NT2/D1 (cell line): ENCODE data around the gene STAT1.
A peak's percentile ranks its signal among the peaks of the same experiment; 100 is the strongest.

Experiments
- DNase-seq: peaks from one replicate; pipeline ENCODE4 v3.0.0-alpha.2; 2011; ENCODE audit warnings: low read depth, low spot score
- H3K27me3 ChIP-seq: 2 replicates; pipeline ENCODE4 v1.6.0; 2011; ENCODE audit warnings: mild to moderate bottlenecking; ENCODE audit not compliant: insufficient read length, insufficient read depth
- H3K36me3 ChIP-seq: 2 replicates; pipeline ENCODE4 v1.6.1; 2011; ENCODE audit warnings: mild to moderate bottlenecking, low read length, mixed read lengths; ENCODE audit not compliant: insufficient read depth, insufficient read length
- H3K4me1 ChIP-seq: 2 replicates; pipeline ENCODE4 v1.5.1; 2011; ENCODE audit not compliant: insufficient read depth, insufficient read length
- H3K4me3 ChIP-seq: 2 replicates; pipeline ENCODE4 v1.5.1; 2011; ENCODE audit warnings: low read depth; ENCODE audit not compliant: insufficient read length
- H3K9ac ChIP-seq: 2 replicates; pipeline ENCODE4 v1.6.0; 2011; ENCODE audit warnings: low read depth; ENCODE audit not compliant: insufficient read length
- H3K9me3 ChIP-seq: 2 replicates; pipeline ENCODE4 v1.5.1; 2011; ENCODE audit warnings: mild to moderate bottlenecking, low read length; ENCODE audit not compliant: insufficient read depth
- SUZ12 ChIP-seq: IDR thresholded peaks from 2 replicates; pipeline ENCODE4 v1.6.1; 2011; ENCODE audit not compliant: insufficient read length, insufficient read depth; ENCODE audit errors: extremely low read depth
- YY1 ChIP-seq: IDR thresholded peaks from 2 replicates; pipeline ENCODE4 v1.6.1; 2011; ENCODE audit not compliant: insufficient read length, insufficient read depth
- ZNF274 ChIP-seq: IDR thresholded peaks from 2 replicates; pipeline ENCODE4 v1.6.1; 2011; ENCODE audit warnings: mild to moderate bottlenecking, low read depth, low read length

STAT1 gene

DNA sequence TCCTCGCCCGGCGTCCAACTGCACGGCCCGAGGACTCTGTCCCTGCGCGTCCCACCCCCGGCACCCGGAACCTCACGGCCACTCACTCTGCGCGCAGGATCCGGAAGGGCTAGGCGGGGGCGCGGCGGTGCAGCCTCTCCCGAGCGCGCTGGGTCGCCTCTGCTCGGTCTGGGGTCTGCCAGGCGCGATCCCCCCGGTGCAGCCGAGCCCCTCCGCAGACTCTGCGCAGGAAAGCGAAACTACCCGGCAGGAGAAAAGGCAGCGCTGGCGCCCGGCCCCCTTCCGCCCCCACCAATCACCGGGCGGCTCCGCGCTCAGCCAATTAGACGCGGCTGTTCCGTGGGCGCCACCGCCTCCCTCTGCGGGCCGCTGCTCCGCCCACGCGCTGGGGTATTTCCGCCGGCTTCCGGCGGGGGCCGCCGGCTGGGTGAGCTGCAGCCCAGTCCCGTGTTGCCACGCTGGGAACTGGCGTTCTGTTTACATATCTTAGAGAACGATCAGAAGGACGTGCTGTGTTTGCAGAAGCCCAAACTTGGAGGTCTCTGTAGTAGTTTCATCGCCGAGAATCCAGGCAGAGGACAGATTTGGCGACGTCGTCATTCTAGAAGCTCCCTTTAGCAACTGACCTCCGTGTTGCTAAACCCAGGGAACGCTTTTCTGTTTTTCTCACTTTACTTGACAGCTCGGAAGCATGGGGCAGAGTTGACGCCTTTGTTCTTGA, at the start of gene STAT1:
Gene STAT1 (minus strand): TSS at position 240 of the 721 bp plus-strand sequence. CDS start 4,168 bp downstream, outside the sequence.
- peaks cover 11% of the 10 kb centered on the region; the same call in 1 of the 2 replicates for H3K9me3 ChIP-seq
- no peaks in the 10 kb centered on the region for H3K4me1 ChIP-seq
- H3K9ac ChIP-seq = peak within 1 kb of the TSS; percentile 92
- peaks cover 33% of the 10 kb centered on the region for H3K27me3 ChIP-seq
- peaks cover 20% of the 10 kb centered on the region for H3K36me3 ChIP-seq
- TF ChIP-seq ZNF274 (no peak), SUZ12 (no peak), YY1 (no peak)
- peak within 1 kb of the TSS; percentile 86 for H3K4me3 ChIP-seq
- peak; percentile 81 for DNase-seq

DNA sequence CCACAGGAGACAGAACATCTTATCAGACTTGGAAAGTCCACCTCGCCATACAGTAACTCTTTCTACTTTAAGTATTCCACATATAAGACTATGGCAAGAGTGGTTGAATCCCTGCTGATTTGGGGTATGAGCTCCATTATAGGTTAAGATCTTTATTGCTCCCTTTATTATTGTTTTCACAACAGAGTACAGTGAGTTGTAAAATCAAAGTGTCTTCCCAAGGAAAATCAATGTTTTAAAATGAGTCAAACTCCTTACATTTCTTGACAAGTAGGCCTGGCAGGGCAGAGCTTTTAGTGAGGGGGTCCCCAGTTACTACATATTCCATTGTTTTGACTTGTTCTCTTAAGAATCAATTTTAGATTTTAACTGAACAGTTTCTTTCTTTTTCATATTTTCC, 49.6 kb upstream of the STAT1 start:
- no peak for TF ChIP-seq SUZ12
- TF ChIP-seq ZNF274 = no peak
- no peak for TF ChIP-seq YY1
- Histone ChIP-seq H3K9ac (no peak overlapping the region), H3K4me1 (no peaks in the 10 kb centered on the region)

DNA sequence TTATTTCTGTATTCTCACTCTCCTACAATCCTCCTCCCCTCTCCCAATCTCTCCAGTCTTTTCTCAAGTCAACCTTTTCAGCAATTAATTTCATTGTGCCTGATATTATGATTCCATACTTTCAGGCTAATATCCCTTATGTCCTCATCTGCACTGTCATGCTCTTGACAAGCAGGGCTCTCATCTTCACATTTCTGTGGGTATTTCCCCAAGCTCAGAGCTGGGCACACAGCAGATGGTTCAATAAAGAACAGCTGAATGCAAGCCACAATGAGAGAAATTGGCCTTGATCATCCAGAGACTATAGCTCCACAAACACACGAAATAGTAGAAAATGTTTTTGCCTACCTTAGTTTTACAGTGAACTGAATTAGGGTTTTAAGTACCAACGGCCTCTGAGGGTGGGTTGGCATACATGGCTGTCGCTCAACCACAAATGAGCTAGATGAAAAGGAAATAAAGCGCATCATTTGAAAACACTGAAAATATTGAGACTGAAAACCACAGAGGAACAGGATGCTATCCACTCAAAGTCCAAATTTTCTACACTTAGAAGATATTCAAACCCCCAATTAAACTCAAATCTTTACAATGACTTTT, 47.5 kb upstream of the STAT1 start:
- Histone ChIP-seq H3K4me1 (no peaks in the 10 kb centered on the region), H3K9me3 (no peaks in the 10 kb centered on the region), H3K27me3 (no peaks in the 10 kb centered on the region), H3K9ac (no peak overlapping the region), H3K4me3 (no peak overlapping the region), H3K36me3 (no peaks in the 10 kb centered on the region)
- DNase-seq = no peak
- TF ChIP-seq SUZ12 (no peak), ZNF274 (no peak), YY1 (no peak)

More for the DNA sequence above, 49.6 kb upstream of the STAT1 start:
- DNase-seq = no peak
- no peaks in the 10 kb centered on the region for H3K9me3 ChIP-seq
- no peaks in the 10 kb centered on the region for H3K27me3 ChIP-seq
- no peaks in the 10 kb centered on the region for H3K36me3 ChIP-seq
- H3K4me3 ChIP-seq = no peak overlapping the region

DNA sequence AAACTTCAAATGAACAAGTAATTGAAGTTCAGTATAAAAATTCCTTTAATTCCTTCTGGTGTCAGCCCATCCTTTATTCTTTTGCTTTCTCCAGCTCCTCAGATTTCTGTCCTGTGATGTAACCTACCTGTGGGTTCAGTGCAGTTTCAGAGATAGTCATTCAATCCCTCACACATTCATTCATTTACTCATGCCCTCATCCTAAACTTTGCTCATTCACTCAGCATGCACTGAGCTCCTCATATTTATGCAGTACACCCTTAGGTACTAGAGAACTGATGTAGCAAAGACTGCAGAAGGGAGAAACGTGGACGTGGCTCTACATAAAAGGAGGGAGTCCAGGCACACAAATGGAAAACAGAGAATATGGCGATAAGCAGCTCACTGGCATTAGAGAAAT, 45.3 kb upstream of the STAT1 start:
- Histone ChIP-seq H3K9ac (no peak overlapping the region), H3K36me3 (no peaks in the 10 kb centered on the region), H3K4me3 (no peak overlapping the region), H3K9me3 (no peaks in the 10 kb centered on the region), H3K27me3 (no peaks in the 10 kb centered on the region), H3K4me1 (no peaks in the 10 kb centered on the region)
- no peak for TF ChIP-seq SUZ12
- no peak for TF ChIP-seq ZNF274
- no peak for TF ChIP-seq YY1
- no peak for DNase-seq

DNA sequence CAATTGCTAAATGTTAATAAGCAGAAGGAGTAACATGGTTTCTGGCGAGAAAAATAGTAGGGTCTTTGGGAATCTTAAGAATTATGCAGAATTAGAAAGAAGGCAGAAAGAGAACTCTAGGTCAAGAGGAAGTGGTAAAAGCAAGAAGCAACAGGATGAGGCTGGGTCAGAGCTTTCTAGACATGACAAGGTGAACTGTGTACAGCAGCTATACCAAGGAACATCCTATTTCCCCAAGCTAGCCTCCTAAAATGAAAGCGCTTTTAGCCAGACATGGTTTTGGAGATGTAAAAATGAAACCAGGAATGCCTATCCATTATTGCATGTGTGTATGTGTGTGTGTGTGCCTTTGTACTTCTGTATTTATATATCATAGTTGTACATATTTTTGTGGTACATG, 42.3 kb upstream of the STAT1 start:
- TF ChIP-seq YY1 = no peak
- no peak for TF ChIP-seq ZNF274
- no peak for TF ChIP-seq SUZ12
- Histone ChIP-seq H3K4me1 (no peaks in the 10 kb centered on the region), H3K36me3 (no peaks in the 10 kb centered on the region), H3K4me3 (no peak overlapping the region), H3K27me3 (peaks cover 2% of the 10 kb centered on the region), H3K9me3 (no peaks in the 10 kb centered on the region), H3K9ac (no peak overlapping the region)
- no peak for DNase-seq

DNA sequence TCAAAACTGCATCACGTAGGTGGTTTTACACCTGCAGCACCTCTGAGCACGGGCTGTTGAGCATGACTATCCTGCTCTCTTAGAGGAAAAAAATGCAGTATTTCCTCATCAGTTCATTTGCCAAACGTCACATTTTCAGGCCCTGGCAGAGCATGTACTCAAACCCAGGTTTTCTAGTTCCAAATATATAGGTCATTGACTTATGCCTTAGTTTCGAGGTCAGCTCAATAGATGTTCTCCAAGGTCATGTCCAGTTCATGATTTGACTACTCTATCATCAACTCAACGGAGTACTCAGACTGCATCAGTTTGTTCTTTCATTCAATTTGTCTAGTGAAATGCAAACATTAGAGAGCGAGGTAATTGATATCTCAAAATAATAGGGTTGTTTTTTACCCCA, 39.3 kb upstream of the STAT1 start:
- H3K4me3 ChIP-seq = no peak overlapping the region
- H3K9me3 ChIP-seq = no peaks in the 10 kb centered on the region
- no peak for DNase-seq
- H3K27me3 ChIP-seq = peaks cover 2% of the 10 kb centered on the region
- no peak for TF ChIP-seq ZNF274
- no peak for TF ChIP-seq SUZ12
- no peak for TF ChIP-seq YY1
- H3K36me3 ChIP-seq = no peaks in the 10 kb centered on the region
- H3K9ac ChIP-seq = no peak overlapping the region
- H3K4me1 ChIP-seq = no peaks in the 10 kb centered on the region

DNA sequence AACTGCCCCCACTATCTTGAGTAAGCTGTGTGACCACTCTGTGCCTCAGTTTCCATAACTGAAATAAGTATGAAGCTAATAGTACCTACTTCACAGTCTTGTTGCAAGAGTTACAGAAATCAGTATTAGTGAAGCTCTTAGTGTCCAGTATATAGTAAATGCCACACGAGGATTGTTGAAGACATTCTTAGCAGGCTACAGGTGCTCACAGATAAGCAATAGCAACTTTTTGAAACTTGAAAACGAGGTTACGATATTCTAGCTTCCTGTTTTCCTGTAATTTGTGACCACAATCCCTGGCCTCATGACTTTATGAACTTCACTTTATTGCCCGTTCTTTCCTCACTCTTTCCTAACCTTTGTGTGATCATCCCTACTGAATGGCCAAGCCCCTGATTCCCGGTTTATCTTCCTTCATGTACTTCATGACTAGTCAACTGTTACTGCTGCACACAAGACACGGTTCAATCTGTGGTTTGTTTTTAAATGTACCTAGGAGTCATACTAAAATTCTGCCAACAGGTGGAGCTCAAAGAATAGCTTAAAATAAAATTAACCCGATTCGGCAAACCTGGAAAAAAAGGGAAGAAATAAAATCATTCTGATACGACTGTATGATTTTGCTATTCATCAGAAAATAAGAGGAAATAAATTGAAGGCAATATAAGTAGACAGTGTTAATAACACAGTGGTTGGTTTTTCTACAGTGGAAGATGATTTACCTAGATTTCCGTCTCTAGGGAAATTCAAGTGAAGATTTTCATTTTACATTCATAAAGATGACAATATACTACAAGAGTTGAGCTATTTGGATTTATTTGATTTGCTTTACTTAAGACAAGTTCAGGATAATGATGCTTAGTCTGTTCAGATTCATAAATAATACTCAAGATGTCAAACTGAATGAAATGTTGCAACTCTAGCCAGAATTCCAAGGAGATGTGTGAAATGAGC, 38.1 kb upstream of the STAT1 start:
- no peaks in the 10 kb centered on the region for H3K4me1 ChIP-seq
- peaks cover 2% of the 10 kb centered on the region for H3K27me3 ChIP-seq
- DNase-seq = peak; percentile 35
- TF ChIP-seq ZNF274 (no peak), YY1 (no peak), SUZ12 (no peak)
- H3K9ac ChIP-seq = no peak overlapping the region
- no peaks in the 10 kb centered on the region for H3K36me3 ChIP-seq
- no peak overlapping the region for H3K4me3 ChIP-seq
- H3K9me3 ChIP-seq = no peaks in the 10 kb centered on the region
